KMS-11 (cell line): Measurements from ENCODE around the gene CRYBB1.
A peak's percentile ranks its signal among the peaks of the same experiment; 100 is the strongest.

Source experiments
- H2AFZ ChIP-seq: fragments of 200-600 bp; sonication (generic); 2 replicates; pipeline ENCODE4 v1.6.1; 2016; ENCODE audit warnings: antibody characterized with exemption, mixed run types, low read depth
- H3K27ac ChIP-seq: fragments of 200-600 bp; sonication (generic); 2 replicates; pipeline ENCODE4 v1.6.1; 2016; ENCODE audit warnings: mild to moderate bottlenecking, mixed run types
- H3K27me3 ChIP-seq: fragments of 200-600 bp; sonication (generic); 2 replicates; pipeline ENCODE4 v1.6.1; 2017; ENCODE audit warnings: mild to moderate bottlenecking, low read depth, mixed run types, moderate library complexity; ENCODE audit not compliant: insufficient read depth
- H3K36me3 ChIP-seq: fragments of 200-600 bp; sonication (generic); 2 replicates; pipeline ENCODE4 v1.6.1; 2017; ENCODE audit warnings: mild to moderate bottlenecking, mixed run types; ENCODE audit not compliant: insufficient read depth
- H3K4me1 ChIP-seq: fragments of 200-600 bp; sonication (generic); 2 replicates; pipeline ENCODE4 v1.6.1; 2016; ENCODE audit warnings: mild to moderate bottlenecking, low read depth, mixed run types; ENCODE audit not compliant: poor library complexity, severe bottlenecking
- H3K4me2 ChIP-seq: fragments of 200-600 bp; sonication (generic); 2 replicates; pipeline ENCODE4 v1.7.0; 2016; ENCODE audit warnings: mild to moderate bottlenecking, mixed run types
- H3K4me3 ChIP-seq: fragments of 200-600 bp; sonication (generic); IDR thresholded peaks from 2 replicates; pipeline ENCODE4 v1.6.1; 2017; ENCODE audit warnings: low read depth, low read length, mixed read lengths; ENCODE audit not compliant: insufficient read depth
- H3K79me2 ChIP-seq: fragments of 200-600 bp; sonication (generic); 2 replicates; pipeline ENCODE4 v1.6.1; 2016; ENCODE audit warnings: low read depth, mixed run types; ENCODE audit not compliant: insufficient read depth
- H3K9ac ChIP-seq: fragments of 200-600 bp; sonication (generic); 2 replicates; pipeline ENCODE4 v1.6.1; 2016; ENCODE audit warnings: mild to moderate bottlenecking, mixed run types
- H4K20me1 ChIP-seq: fragments of 200-600 bp; sonication (generic); 2 replicates; pipeline ENCODE4 v1.6.1; 2016; ENCODE audit warnings: mild to moderate bottlenecking, mixed run types; ENCODE audit not compliant: insufficient read depth
- CTCF ChIP-seq: fragments of 200-600 bp; sonication (generic); conservative IDR thresholded peaks from 2 replicates; pipeline ENCODE4 v1.6.1; 2017; ENCODE audit warnings: low read depth, mild to moderate bottlenecking, antibody characterized with exemption, low read length, moderate library complexity, mixed read lengths

CRYBB1 gene

GRCh38 chr22:26559961-26560575 lies 57.8 kb downstream of the CRYBB1 start:
- Histone ChIP-seq H4K20me1 (no peaks in the 10 kb centered on the region), H3K4me2 (no peak overlapping the region), H3K27ac (no peak overlapping the region), H3K9ac (no peak overlapping the region), H2AFZ (no peak overlapping the region), H3K27me3 (no peaks in the 10 kb centered on the region), H3K36me3 (no peaks in the 10 kb centered on the region), H3K79me2 (peaks cover 77% of the 10 kb centered on the region), H3K4me1 (peaks cover 58% of the 10 kb centered on the region), H3K4me3 (no peak overlapping the region)
- no peak for TF ChIP-seq CTCF

- Histone ChIP-seq H3K79me2 (peaks cover 68% of the 10 kb centered on the region), H3K4me3 (no peak overlapping the region), H3K4me1 (peaks cover 60% of the 10 kb centered on the region)
Measured at GRCh38 chr22:26558248-26558895, 59.5 kb downstream of the CRYBB1 start.

GRCh38 chr22:26556904-26557303 lies 60.9 kb downstream of the CRYBB1 start:
- Histone ChIP-seq H3K4me2 (no peak overlapping the region), H3K4me3 (no peak overlapping the region), H3K9ac (no peak overlapping the region), H3K27me3 (no peaks in the 10 kb centered on the region), H2AFZ (no peak overlapping the region), H3K4me1 (peaks cover 71% of the 10 kb centered on the region), H3K36me3 (no peaks in the 10 kb centered on the region), H3K27ac (no peak overlapping the region), H4K20me1 (no peaks in the 10 kb centered on the region), H3K79me2 (peaks cover 64% of the 10 kb centered on the region)
- TF ChIP-seq CTCF: no peak

More at GRCh38 chr22:26558248-26558895, 59.5 kb downstream of the CRYBB1 start:
- TF ChIP-seq CTCF: no peak
- no peak overlapping the region for H3K9ac ChIP-seq
- H2AFZ ChIP-seq: no peak overlapping the region
- H4K20me1 ChIP-seq: no peaks in the 10 kb centered on the region
- no peaks in the 10 kb centered on the region for H3K36me3 ChIP-seq
- H3K4me2 ChIP-seq: no peak overlapping the region
- H3K27ac ChIP-seq: no peak overlapping the region
- no peaks in the 10 kb centered on the region for H3K27me3 ChIP-seq

DNA sequence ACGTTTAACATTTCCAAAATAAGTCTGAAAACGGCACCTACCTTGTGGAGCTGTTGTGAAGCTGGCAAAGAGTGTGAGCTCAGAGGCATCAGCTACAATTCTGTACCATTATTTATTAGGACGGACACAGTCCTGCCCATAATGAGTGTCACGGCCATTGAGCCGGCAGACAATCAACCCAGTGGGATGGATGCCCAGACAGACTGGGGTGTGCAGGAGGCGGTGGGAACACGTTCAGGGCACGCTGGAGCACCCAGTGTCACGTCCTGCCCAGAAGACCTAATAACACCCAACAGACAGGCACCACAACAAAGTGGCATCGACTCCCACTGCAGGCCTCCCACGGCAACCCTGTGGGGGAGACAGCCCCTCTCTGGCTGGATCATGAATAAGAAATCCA lies 62.3 kb downstream of the CRYBB1 start:
- peaks cover 69% of the 10 kb centered on the region for H3K79me2 ChIP-seq
- peaks cover 83% of the 10 kb centered on the region for H3K4me1 ChIP-seq
- no peaks in the 10 kb centered on the region for H4K20me1 ChIP-seq
- no peak for TF ChIP-seq CTCF
- peak overlapping the region; percentile 43 for H3K4me2 ChIP-seq
- H3K27ac ChIP-seq: peak overlapping the region; percentile 91; the same call in 1 of the 2 replicates
- no peaks in the 10 kb centered on the region for H3K27me3 ChIP-seq
- H3K9ac ChIP-seq: no peak overlapping the region
- no peaks in the 10 kb centered on the region for H3K36me3 ChIP-seq
- no peak overlapping the region for H3K4me3 ChIP-seq
- no peak overlapping the region for H2AFZ ChIP-seq
